ENCODE data around the gene KLHL17. TPM values are rescaled to one million over a fixed set of nuclear protein-coding genes. Genes with fewer than 3 reads are reported as not detected.

The KLHL17 gene
- total and polyA plus RNA-seq, 4 donors, result 0.98 to 5.4 (median 2.1) TPM

DNA sequence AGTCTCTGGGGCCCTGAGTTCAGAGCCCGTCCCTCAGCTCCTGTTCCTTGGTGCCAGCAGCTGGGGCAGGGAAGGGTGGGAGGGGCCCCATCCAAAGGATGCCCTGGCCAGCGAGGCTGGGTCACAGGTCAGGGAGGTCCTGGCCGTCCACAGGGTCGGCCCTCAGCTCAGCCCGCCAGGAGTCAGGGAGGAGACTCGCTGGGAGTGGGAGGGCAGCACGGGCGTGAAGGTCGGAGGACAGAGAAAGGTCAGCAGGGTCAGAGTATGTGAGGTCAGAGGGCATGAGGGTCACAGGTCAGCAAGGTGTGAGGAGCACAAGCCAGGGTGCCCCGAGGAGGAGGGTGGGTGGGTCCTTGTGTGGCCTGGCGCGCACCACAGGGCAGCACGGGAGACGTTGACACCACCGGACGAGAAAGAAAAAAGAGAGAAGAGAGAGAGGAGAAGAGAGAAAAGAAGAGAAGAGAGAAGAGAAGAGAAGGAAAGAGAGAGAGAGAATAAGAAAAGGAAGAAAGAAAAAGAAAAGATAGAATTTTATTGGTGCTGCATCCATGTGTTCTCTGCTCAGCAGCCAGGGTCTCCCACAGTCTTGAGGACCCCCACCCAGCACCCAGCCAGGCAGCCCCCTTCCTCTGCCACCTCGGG, 14.4 kb downstream of the KLHL17 start:
- H3K9ac ChIP-seq (ENCODE audit: low read depth in 1 of 2, low read length in 2 of 2), result no peak overlapping the region
- peaks cover 0 to 6% (median under 1%) of the 10 kb centered on the region in 4 donors for H3K4me1 ChIP-seq (ENCODE audit: control insufficient read depth in 4 of 4, insufficient read depth in 4 of 4, low read length in 3 of 4)
- TF ChIP-seq HNF4G (IDR thresholded peaks at IDR 0.05) (no peak), EGR1 (IDR thresholded peaks at IDR 0.05; ENCODE audit: low read depth in 2 of 2) (no peak), SP1 (IDR thresholded peaks at IDR 0.05) (no peak), HNF4A (conservative IDR thresholded peaks at IDR 0.05) (no peak), NR2F2 (IDR thresholded peaks at IDR 0.05) (no peak), RXRA (IDR thresholded peaks at IDR 0.05) (no peak), JUND (IDR thresholded peaks at IDR 0.05) (no peak), TAF1 (conservative IDR thresholded peaks at IDR 0.05) (no peak), FOXA1 (IDR thresholded peaks at IDR 0.05) (no peak), RAD21 (IDR thresholded peaks at IDR 0.05) (no peak), FOXA2 (IDR thresholded peaks at IDR 0.05) (no peak), GABPA (IDR thresholded peaks at IDR 0.05 in 1 of 2, conservative IDR thresholded peaks at IDR 0.05 in 1 of 2) (no peak)
- TF ChIP-seq, protein P1, sequence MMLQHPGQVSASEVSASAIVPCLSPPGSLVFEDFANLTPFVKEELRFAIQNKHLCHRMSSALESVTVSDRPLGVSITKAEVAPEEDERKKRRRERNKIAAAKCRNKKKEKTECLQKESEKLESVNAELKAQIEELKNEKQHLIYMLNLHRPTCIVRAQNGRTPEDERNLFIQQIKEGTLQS (IDR thresholded peaks at IDR 0.05), result no peak
- TF ChIP-seq, protein P2, sequence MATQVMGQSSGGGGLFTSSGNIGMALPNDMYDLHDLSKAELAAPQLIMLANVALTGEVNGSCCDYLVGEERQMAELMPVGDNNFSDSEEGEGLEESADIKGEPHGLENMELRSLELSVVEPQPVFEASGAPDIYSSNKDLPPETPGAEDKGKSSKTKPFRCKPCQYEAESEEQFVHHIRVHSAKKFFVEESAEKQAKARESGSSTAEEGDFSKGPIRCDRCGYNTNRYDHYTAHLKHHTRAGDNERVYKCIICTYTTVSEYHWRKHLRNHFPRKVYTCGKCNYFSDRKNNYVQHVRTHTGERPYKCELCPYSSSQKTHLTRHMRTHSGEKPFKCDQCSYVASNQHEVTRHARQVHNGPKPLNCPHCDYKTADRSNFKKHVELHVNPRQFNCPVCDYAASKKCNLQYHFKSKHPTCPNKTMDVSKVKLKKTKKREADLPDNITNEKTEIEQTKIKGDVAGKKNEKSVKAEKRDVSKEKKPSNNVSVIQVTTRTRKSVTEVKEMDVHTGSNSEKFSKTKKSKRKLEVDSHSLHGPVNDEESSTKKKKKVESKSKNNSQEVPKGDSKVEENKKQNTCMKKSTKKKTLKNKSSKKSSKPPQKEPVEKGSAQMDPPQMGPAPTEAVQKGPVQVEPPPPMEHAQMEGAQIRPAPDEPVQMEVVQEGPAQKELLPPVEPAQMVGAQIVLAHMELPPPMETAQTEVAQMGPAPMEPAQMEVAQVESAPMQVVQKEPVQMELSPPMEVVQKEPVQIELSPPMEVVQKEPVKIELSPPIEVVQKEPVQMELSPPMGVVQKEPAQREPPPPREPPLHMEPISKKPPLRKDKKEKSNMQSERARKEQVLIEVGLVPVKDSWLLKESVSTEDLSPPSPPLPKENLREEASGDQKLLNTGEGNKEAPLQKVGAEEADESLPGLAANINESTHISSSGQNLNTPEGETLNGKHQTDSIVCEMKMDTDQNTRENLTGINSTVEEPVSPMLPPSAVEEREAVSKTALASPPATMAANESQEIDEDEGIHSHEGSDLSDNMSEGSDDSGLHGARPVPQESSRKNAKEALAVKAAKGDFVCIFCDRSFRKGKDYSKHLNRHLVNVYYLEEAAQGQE (IDR thresholded peaks at IDR 0.05), result no peak
- TF ChIP-seq, protein P3, sequence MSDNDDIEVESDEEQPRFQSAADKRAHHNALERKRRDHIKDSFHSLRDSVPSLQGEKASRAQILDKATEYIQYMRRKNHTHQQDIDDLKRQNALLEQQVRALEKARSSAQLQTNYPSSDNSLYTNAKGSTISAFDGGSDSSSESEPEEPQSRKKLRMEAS (IDR thresholded peaks at IDR 0.05), result no peak
- TF ChIP-seq, protein P4, sequence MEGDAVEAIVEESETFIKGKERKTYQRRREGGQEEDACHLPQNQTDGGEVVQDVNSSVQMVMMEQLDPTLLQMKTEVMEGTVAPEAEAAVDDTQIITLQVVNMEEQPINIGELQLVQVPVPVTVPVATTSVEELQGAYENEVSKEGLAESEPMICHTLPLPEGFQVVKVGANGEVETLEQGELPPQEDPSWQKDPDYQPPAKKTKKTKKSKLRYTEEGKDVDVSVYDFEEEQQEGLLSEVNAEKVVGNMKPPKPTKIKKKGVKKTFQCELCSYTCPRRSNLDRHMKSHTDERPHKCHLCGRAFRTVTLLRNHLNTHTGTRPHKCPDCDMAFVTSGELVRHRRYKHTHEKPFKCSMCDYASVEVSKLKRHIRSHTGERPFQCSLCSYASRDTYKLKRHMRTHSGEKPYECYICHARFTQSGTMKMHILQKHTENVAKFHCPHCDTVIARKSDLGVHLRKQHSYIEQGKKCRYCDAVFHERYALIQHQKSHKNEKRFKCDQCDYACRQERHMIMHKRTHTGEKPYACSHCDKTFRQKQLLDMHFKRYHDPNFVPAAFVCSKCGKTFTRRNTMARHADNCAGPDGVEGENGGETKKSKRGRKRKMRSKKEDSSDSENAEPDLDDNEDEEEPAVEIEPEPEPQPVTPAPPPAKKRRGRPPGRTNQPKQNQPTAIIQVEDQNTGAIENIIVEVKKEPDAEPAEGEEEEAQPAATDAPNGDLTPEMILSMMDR (IDR thresholded peaks at IDR 0.05; ENCODE audit: low read depth, low read length, missing input control), result no peak
- TF ChIP-seq, protein P5, sequence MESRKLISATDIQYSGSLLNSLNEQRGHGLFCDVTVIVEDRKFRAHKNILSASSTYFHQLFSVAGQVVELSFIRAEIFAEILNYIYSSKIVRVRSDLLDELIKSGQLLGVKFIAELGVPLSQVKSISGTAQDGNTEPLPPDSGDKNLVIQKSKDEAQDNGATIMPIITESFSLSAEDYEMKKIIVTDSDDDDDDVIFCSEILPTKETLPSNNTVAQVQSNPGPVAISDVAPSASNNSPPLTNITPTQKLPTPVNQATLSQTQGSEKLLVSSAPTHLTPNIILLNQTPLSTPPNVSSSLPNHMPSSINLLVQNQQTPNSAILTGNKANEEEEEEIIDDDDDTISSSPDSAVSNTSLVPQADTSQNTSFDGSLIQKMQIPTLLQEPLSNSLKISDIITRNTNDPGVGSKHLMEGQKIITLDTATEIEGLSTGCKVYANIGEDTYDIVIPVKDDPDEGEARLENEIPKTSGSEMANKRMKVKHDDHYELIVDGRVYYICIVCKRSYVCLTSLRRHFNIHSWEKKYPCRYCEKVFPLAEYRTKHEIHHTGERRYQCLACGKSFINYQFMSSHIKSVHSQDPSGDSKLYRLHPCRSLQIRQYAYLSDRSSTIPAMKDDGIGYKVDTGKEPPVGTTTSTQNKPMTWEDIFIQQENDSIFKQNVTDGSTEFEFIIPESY (IDR thresholded peaks at IDR 0.05), result no peak
- H3K36me3 ChIP-seq (ENCODE audit: control insufficient read depth in 4 of 4, insufficient read depth in 3 of 4, low read depth in 1 of 4, low read length in 3 of 4), result no peaks in the 10 kb centered on the region
- H3K4me3 ChIP-seq (ENCODE audit: low read depth in 1 of 3, low read length in 3 of 3), result no peak overlapping the region
- no peak for DNase-seq (ENCODE audit: low spot score)
- peaks cover 0 to 26% (median 1%) of the 10 kb centered on the region in 4 donors for H3K27me3 ChIP-seq (ENCODE audit: control insufficient read depth in 4 of 4, insufficient read depth in 4 of 4, low read length in 3 of 4)
- WGBS, result 54% methylated on average over 17 of the region's 17 CpGs
- no peak overlapping the region for H3K27ac ChIP-seq (ENCODE audit: low read depth in 1 of 2, low read length in 2 of 2)
- H3K9me3 ChIP-seq (ENCODE audit: control insufficient read depth in 4 of 4, low read length in 3 of 4), result no peaks in the 10 kb centered on the region
